Small intestine (tissue), 7 donors: ENCODE data around the gene CAMK2D. TPM values are rescaled to one million over a fixed set of nuclear protein-coding genes. Genes with fewer than 3 reads are reported as not detected.

Experiments
- DNase-seq, 2 donors: peaks; one replicate each; pipeline versions ENCODE4 v3.0.0 to v3.0.0-alpha.2; 2013
- FAIRE-seq: peaks from 2 replicates; lab custom pipeline; 2012; peaks lifted over from hg19 to GRCh38; lab: Jason Lieb, UNC
- H3K27ac ChIP-seq, 3 donors: one replicate each; pipeline ENCODE4 v1.5.1; 2013; ENCODE audit warnings: low read length in 2 of 3, mild to moderate bottlenecking in 2 of 3, control low read depth in 1 of 3, inconsistent platforms in 1 of 3, low read depth in 1 of 3, moderate library complexity in 1 of 3
- H3K27me3 ChIP-seq, 3 donors: one replicate each; pipeline ENCODE4 v1.6.1; 2013; ENCODE audit warnings: low read length in 3 of 3, inconsistent platforms in 1 of 3; ENCODE audit not compliant: control insufficient read depth in 3 of 3, insufficient read depth in 3 of 3
- H3K36me3 ChIP-seq, 3 donors: one replicate each; pipeline ENCODE4 v1.6.1; 2013; ENCODE audit warnings: low read length in 3 of 3, inconsistent platforms in 1 of 3, low read depth in 1 of 3, mild to moderate bottlenecking in 1 of 3, moderate library complexity in 1 of 3; ENCODE audit not compliant: control insufficient read depth in 3 of 3, insufficient read depth in 2 of 3
- H3K4me1 ChIP-seq, 3 donors: one replicate each; pipeline ENCODE4 v1.6.1; 2013; ENCODE audit warnings: low read length in 2 of 3, inconsistent platforms in 1 of 3, low read depth in 1 of 3, mild to moderate bottlenecking in 1 of 3, moderate library complexity in 1 of 3; ENCODE audit not compliant: control insufficient read depth in 3 of 3, insufficient read depth in 2 of 3
- H3K4me3 ChIP-seq, 3 donors: one replicate each; pipeline ENCODE4 v1.5.1; 2013; ENCODE audit warnings: low read length in 3 of 3, control low read depth in 1 of 3, inconsistent platforms in 1 of 3, low read depth in 1 of 3, mild to moderate bottlenecking in 1 of 3, moderate library complexity in 1 of 3
- H3K9me3 ChIP-seq, 2 donors: one replicate each; pipeline ENCODE4 v1.6.1; 2013; ENCODE audit warnings: low read depth in 1 of 2, low read length in 1 of 2; ENCODE audit not compliant: control insufficient read depth in 2 of 2, insufficient read depth in 1 of 2
- WGBS, 3 donors: extraction: QIAGEN DNeasy Blood & Tissue Kit; methylation state at CpG; one replicate each; pipeline ENCODE4 v1.1.7; 2013; 5-methylcytosine and 5-hydroxymethylcytosine counted together
- polyA plus RNA-seq, 4 donors: library from polyadenylated mRNA; stranded (reverse) in 3 of 4; unstranded in 1 of 4; fragments of 200-250 nt in 3 of 4; fragments of 120-200 nt in 1 of 4; gene quantifications; one replicate each; pipeline versions ENCODE4 v1.2.1 to v1.2.3, GENCODE V29; 2013
- donor health status: healthy with polysubstance abuse.
- donor health status: control.
- donor health status: control.
- donor health status: Bipolar disorder and iron deficiency.
- donor health status: healthy.

CAMK2D gene
- polyA plus RNA-seq, 4 donors, result 21.1 to 81.1 (median 24.0) TPM

GRCh38 chr4:113674733-113675132, 86.8 kb downstream of the CAMK2D start:
- FAIRE-seq (no peak), DNase-seq (no peak)
- 48 to 58% (median 58%) methylated on average over 2 of the region's 2 CpGs for WGBS, 3 donors
- Histone ChIP-seq H3K9me3 (no peaks in the 10 kb centered on the region), H3K4me1 (peaks cover 0 to 2% (median 0%) of the 10 kb centered on the region in 3 donors), H3K4me3 (no peak overlapping the region), H3K27ac (no peak overlapping the region), H3K36me3 (peaks cover 0 to 8% (median 0%) of the 10 kb centered on the region in 3 donors), H3K27me3 (no peaks in the 10 kb centered on the region)

GRCh38 chr4:113674251-113674650, 87.3 kb downstream of the CAMK2D start:
- no peaks in the 10 kb centered on the region for H3K9me3 ChIP-seq
- H3K4me1 ChIP-seq, result peaks cover 0 to 2% (median 0%) of the 10 kb centered on the region in 3 donors
- DNase-seq, result no peak
- no peak for FAIRE-seq
- H3K27me3 ChIP-seq, result no peaks in the 10 kb centered on the region
- no peak overlapping the region for H3K4me3 ChIP-seq
- 87 to 96% (median 95%) methylated on average over 1 of the region's 1 CpG for WGBS, 3 donors
- H3K27ac ChIP-seq, result no peak overlapping the region
- peaks cover 0 to 8% (median 0%) of the 10 kb centered on the region in 3 donors for H3K36me3 ChIP-seq

- WGBS, 3 donors, result 91 to 100% (median 95%) methylated on average over 2 of the region's 2 CpGs
- no peak for DNase-seq
Observed at GRCh38 chr4:113673450-113673849, 88.1 kb downstream of the CAMK2D start.

GRCh38 chr4:113666386-113667114, 95.0 kb downstream of the CAMK2D start:
- peaks cover 0 to 9% (median 0%) of the 10 kb centered on the region in 3 donors for H3K36me3 ChIP-seq
- no peaks in the 10 kb centered on the region for H3K27me3 ChIP-seq
- H3K4me3 ChIP-seq, result no peak overlapping the region
- 78 to 81% (median 79%) methylated on average over 8 of the region's 8 CpGs for WGBS, 3 donors
- no peak overlapping the region for H3K27ac ChIP-seq
- H3K4me1 ChIP-seq, result peaks cover 0 to 3% (median 2%) of the 10 kb centered on the region in 3 donors
- no peak for DNase-seq
- H3K9me3 ChIP-seq, result no peaks in the 10 kb centered on the region
- no peak for FAIRE-seq

More at GRCh38 chr4:113673450-113673849, 88.1 kb downstream of the CAMK2D start:
- Histone ChIP-seq H3K4me3 (no peak overlapping the region), H3K9me3 (no peaks in the 10 kb centered on the region), H3K27me3 (no peaks in the 10 kb centered on the region), H3K4me1 (peaks cover 0 to 2% (median 0%) of the 10 kb centered on the region in 3 donors), H3K27ac (no peak overlapping the region), H3K36me3 (peaks cover 0 to 8% (median 0%) of the 10 kb centered on the region in 3 donors)
- no peak for FAIRE-seq

GRCh38 chr4:113665036-113665435, 96.5 kb downstream of the CAMK2D start:
- Histone ChIP-seq H3K4me3 (no peak overlapping the region), H3K27ac (no peak overlapping the region), H3K9me3 (no peaks in the 10 kb centered on the region), H3K4me1 (peaks cover 0 to 3% (median 2%) of the 10 kb centered on the region in 3 donors), H3K36me3 (peaks cover 0 to 16% (median 0%) of the 10 kb centered on the region in 3 donors), H3K27me3 (no peaks in the 10 kb centered on the region)
- 96 to 100% (median 100%) methylated on average over 1 of the region's 1 CpG for WGBS, 3 donors
- FAIRE-seq, result no peak
- no peak for DNase-seq

- WGBS, 3 donors, result 93 to 97% (median 94%) methylated on average over 3 of the region's 3 CpGs
- no peak overlapping the region for H3K27ac ChIP-seq
- DNase-seq (no peak), FAIRE-seq (no peak)
- H3K4me1 ChIP-seq, result peaks cover 0 to 3% (median 2%) of the 10 kb centered on the region in 3 donors
- no peaks in the 10 kb centered on the region for H3K27me3 ChIP-seq
- H3K9me3 ChIP-seq, result no peaks in the 10 kb centered on the region
- no peak overlapping the region for H3K4me3 ChIP-seq
- H3K36me3 ChIP-seq, result peaks cover 0 to 14% (median 2%) of the 10 kb centered on the region in 3 donors
Observed at GRCh38 chr4:113662581-113662980, 99.0 kb downstream of the CAMK2D start.

GRCh38 chr4:113659127-113659526, 102.4 kb downstream of the CAMK2D start:
- 96 to 100% (median 97%) methylated on average over 1 of the region's 1 CpG for WGBS, 3 donors
- H3K27ac ChIP-seq, result no peak overlapping the region
- no peaks in the 10 kb centered on the region for H3K9me3 ChIP-seq
- H3K4me1 ChIP-seq, result no peaks in the 10 kb centered on the region
- H3K36me3 ChIP-seq, result peaks cover 0 to 12% (median 2%) of the 10 kb centered on the region in 3 donors
- no peak overlapping the region for H3K4me3 ChIP-seq
- no peak for DNase-seq
- no peak for FAIRE-seq
- H3K27me3 ChIP-seq, result no peaks in the 10 kb centered on the region

GRCh38 chr4:113657586-113658233, 103.8 kb downstream of the CAMK2D start:
- 68 to 78% (median 72%) methylated on average over 3 of the region's 3 CpGs for WGBS, 3 donors
- no peaks in the 10 kb centered on the region for H3K27me3 ChIP-seq
- no peak overlapping the region for H3K27ac ChIP-seq
- DNase-seq, result no peak
- H3K36me3 ChIP-seq, result peaks cover 0 to 8% (median 2%) of the 10 kb centered on the region in 3 donors
- no peaks in the 10 kb centered on the region for H3K9me3 ChIP-seq
- no peaks in the 10 kb centered on the region for H3K4me1 ChIP-seq
- peak; percentile 57 for FAIRE-seq
- no peak overlapping the region for H3K4me3 ChIP-seq
